Calu3 (cell line): ENCODE data around the gene DARS2. TPM values are rescaled to one million over a fixed set of nuclear protein-coding genes. Genes with fewer than 3 reads are reported as not detected.

ENCODE experiments used
- BruUV-seq: library from RNA; stranded (reverse); fragments of 400-500 nt; replicated peaks from 2 replicates; lab custom pipeline; 2021; lab: Mats Ljungman, UMichigan
- CTCF ChIA-PET: fragments of 300-600 bp; sonication (Branson Sonifier 250); formaldehyde crosslinking; loops from one replicate; lab custom pipeline; 2022; ENCODE audit warnings: antibody characterized with exemption; lab: Charles Lee
- DNase-seq: peaks from one replicate; pipeline ENCODE4 v3.0.0; 2022
- H3K27ac Mint-ChIP-seq: one replicate; pipeline ENCODE4 v1.8.0; 2022; ENCODE audit warnings: mixed read lengths; ENCODE audit not compliant: unreplicated experiment
- H3K27me3 Mint-ChIP-seq: one replicate; pipeline ENCODE4 v1.8.0; 2022; ENCODE audit warnings: mixed read lengths; ENCODE audit not compliant: unreplicated experiment
- H3K36me3 Mint-ChIP-seq: one replicate; pipeline ENCODE4 v1.8.0; 2022; ENCODE audit warnings: mild to moderate bottlenecking, moderate library complexity, mixed read lengths; ENCODE audit not compliant: insufficient read depth, unreplicated experiment
- H3K4me1 Mint-ChIP-seq: one replicate; pipeline ENCODE4 v1.8.0; 2022; ENCODE audit warnings: mild to moderate bottlenecking, low read depth, mixed read lengths; ENCODE audit not compliant: unreplicated experiment
- H3K4me3 Mint-ChIP-seq: one replicate; pipeline ENCODE4 v1.8.0; 2022; ENCODE audit warnings: mild to moderate bottlenecking, low read depth, moderate library complexity, mixed read lengths; ENCODE audit not compliant: unreplicated experiment
- H3K9me3 Mint-ChIP-seq: one replicate; pipeline ENCODE4 v1.8.0; 2022; ENCODE audit warnings: low read depth, mixed read lengths; ENCODE audit not compliant: unreplicated experiment
- CTCF ChIP-seq: fragments of 200-600 bp; IDR thresholded peaks from one replicate; pipeline ENCODE4 v1.8.0; 2022; ENCODE audit warnings: antibody characterized with exemption; ENCODE audit not compliant: unreplicated experiment
- intact Hi-C: fragments of 100-400 bp; cut with micrococcal nuclease; formaldehyde crosslinking; loops from one replicate; pipeline ENCODE4 v1.10.0; 2022; ENCODE audit not compliant: unreplicated experiment
- total RNA-seq: library from RNA; stranded (reverse); gene quantifications from 2 replicates; pipeline ENCODE4 v1.2.3, GENCODE V29; 2022

The DARS2 gene
- total RNA-seq, 1 experiment from 2014 or later = 56.3 TPM

GRCh38 chr1:173862769-173863223, 38.3 kb downstream of the DARS2 start:
- peaks cover 6% of the 10 kb centered on the region for H3K27me3 Mint-ChIP-seq
- CTCF ChIA-PET = interaction anchor here (0.6 kb wide), 1 partner anchor 162 kb away, joined by 3 read pairs; no protein-coding TSS in a partner anchor
- H3K27ac Mint-ChIP-seq = peak overlapping the region; percentile 100
- peaks cover 97% of the 10 kb centered on the region for H3K36me3 Mint-ChIP-seq
- no peak for TF ChIP-seq CTCF
- DNase-seq = no peak
- peaks cover 24% of the 10 kb centered on the region for H3K4me1 Mint-ChIP-seq
- H3K9me3 Mint-ChIP-seq = no peaks in the 10 kb centered on the region
- H3K4me3 Mint-ChIP-seq = no peak overlapping the region
- BruUV-seq = no TSS peak
- intact Hi-C loops = no loop called here

GRCh38 chr1:173863224-173864161, 39.0 kb downstream of the DARS2 start:
- CTCF ChIA-PET = interaction anchor here (0.6 to 0.7 kb wide), 2 partner anchors 215 to 292 kb away, joined by 5 to 6 read pairs; no protein-coding TSS in a partner anchor
- no peak for DNase-seq
- Mint-ChIP-seq H3K36me3 (peaks cover 97% of the 10 kb centered on the region), H3K4me3 (peak overlapping the region; percentile 81), H3K27ac (peak overlapping the region; percentile 100), H3K9me3 (no peaks in the 10 kb centered on the region), H3K27me3 (peaks cover 13% of the 10 kb centered on the region), H3K4me1 (peaks cover 28% of the 10 kb centered on the region)
- intact Hi-C loops = no loop called here
- TF ChIP-seq CTCF = no peak
- BruUV-seq = no TSS peak

- intact Hi-C loops = no loop called here
- Mint-ChIP-seq H3K36me3 (peaks cover 97% of the 10 kb centered on the region), H3K27me3 (peaks cover 13% of the 10 kb centered on the region), H3K4me1 (peaks cover 28% of the 10 kb centered on the region), H3K4me3 (peak overlapping the region; percentile 81), H3K27ac (peak overlapping the region; percentile 100), H3K9me3 (no peaks in the 10 kb centered on the region)
- no peak for TF ChIP-seq CTCF
- BruUV-seq = no TSS peak
- CTCF ChIA-PET = interaction anchor here (0.6 to 0.7 kb wide), 2 partner anchors 214 to 291 kb away, joined by 5 to 6 read pairs; no protein-coding TSS in a partner anchor
- DNase-seq = no peak
Measured at GRCh38 chr1:173864179-173864867, 39.9 kb downstream of the DARS2 start.

- H3K27ac Mint-ChIP-seq = peak overlapping the region; percentile 100
- no peak for TF ChIP-seq CTCF
- CTCF ChIA-PET = no interaction called here
- peaks cover 85% of the 10 kb centered on the region for H3K36me3 Mint-ChIP-seq
- peaks cover 28% of the 10 kb centered on the region for H3K4me1 Mint-ChIP-seq
- DNase-seq = no peak
- no TSS peak for BruUV-seq
- H3K4me3 Mint-ChIP-seq = peak overlapping the region; percentile 81
- intact Hi-C loops = loop anchor here (5.0 kb wide), 2 partner anchors 157 to 207 kb away; partner anchors contain the start of gene RC3H1
- H3K27me3 Mint-ChIP-seq = peaks cover 13% of the 10 kb centered on the region
- no peaks in the 10 kb centered on the region for H3K9me3 Mint-ChIP-seq
Measured at GRCh38 chr1:173865468-173866164, 41.1 kb downstream of the DARS2 start.
